Measurements from ENCODE around the gene TSPAN13.

- TF ChIP-seq CTCF (IDR thresholded peaks at IDR 0.05) (no peak), POLR2A (IDR thresholded peaks at IDR 0.05) (no peak), POLR2AphosphoS5 (IDR thresholded peaks at IDR 0.05) (no peak)
Measured at GRCh38 chr7:16753932-16754855, 639 bp downstream of the TSPAN13 start.
